Sigmoid colon (tissue), 7 donors: ENCODE measurements around the gene GPR68. TPM values are rescaled to one million over a fixed set of nuclear protein-coding genes. Genes with fewer than 3 reads are reported as not detected.
A peak's percentile ranks its signal among the peaks of the same experiment; 100 is the strongest.
"Not testable (repeated sequence)": the region's sequence is repeated elsewhere in the genome, so short reads cannot be mapped to it uniquely, and the experiment has no call there.

ENCODE experiments used
- DNase-seq: peaks from one replicate; pipeline ENCODE4 v3.0.0-alpha.2; 2019
- H3K27ac ChIP-seq, 4 donors: fragments of 200-600 bp; sonication (generic); one replicate each; pipeline ENCODE4 v1.5.1; 2016 to 2019; ENCODE audit warnings: mild to moderate bottlenecking in 1 of 4
- H3K27me3 ChIP-seq, 3 donors: fragments of 200-600 bp; sonication (generic); one replicate each; pipeline ENCODE4 v1.5.1; 2019; ENCODE audit warnings: mild to moderate bottlenecking in 1 of 3
- H3K36me3 ChIP-seq, 4 donors: fragments of 200-600 bp; sonication (generic); one replicate each; pipeline ENCODE4 v1.5.1; 2016 to 2019
- H3K4me1 ChIP-seq, 4 donors: fragments of 200-600 bp; sonication (generic); one replicate each; pipeline ENCODE4 v1.5.1; 2017 to 2019
- H3K4me3 ChIP-seq, 4 donors: fragments of 200-600 bp; sonication (generic); one replicate each; pipeline ENCODE4 v1.5.1; 2017 to 2019; ENCODE audit warnings: mild to moderate bottlenecking in 2 of 4, moderate library complexity in 1 of 4
- H3K9me3 ChIP-seq, 4 donors: fragments of 200-600 bp in 3 of 4; sonication (generic) in 3 of 4; one replicate each; pipeline versions ENCODE4 v1.5.1 to v1.6.1; 2013 to 2019
- CTCF ChIP-seq, 4 experiments: fragments of 450-650 bp in 3 of 4; fragments of 200-600 bp in 1 of 4; IDR thresholded peaks; one replicate each; pipeline ENCODE4 v1.5.1; 2016 to 2019; ENCODE audit warnings: antibody characterized with exemption in 4 of 4, mild to moderate bottlenecking in 3 of 4, moderate library complexity in 2 of 4
- EP300 ChIP-seq, 4 donors: sonication (generic); formaldehyde crosslinking; IDR thresholded peaks; one replicate each; pipeline ENCODE4 v1.6.1; 2017; ENCODE audit warnings: antibody characterized with exemption in 4 of 4
- POLR2A ChIP-seq, 2 donors: fragments of 450-650 bp; IDR thresholded peaks; one replicate each; pipeline ENCODE4 v1.6.1; 2016; ENCODE audit warnings: antibody characterized with exemption in 2 of 2, mild to moderate bottlenecking in 2 of 2, moderate library complexity in 2 of 2
- POLR2AphosphoS5 ChIP-seq, 4 donors: sonication (generic); formaldehyde crosslinking; IDR thresholded peaks; one replicate each; pipeline ENCODE4 v1.6.1; 2017; ENCODE audit warnings: antibody characterized with exemption in 4 of 4
- WGBS, 2 donors: extraction: QIAGEN DNeasy Blood & Tissue Kit; methylation state at CpG; one replicate each; pipeline ENCODE4 v1.1.7; 2013; 5-methylcytosine and 5-hydroxymethylcytosine counted together
- intact Hi-C: fragments of 100-400 bp; cut with DNase I; formaldehyde crosslinking; loops from one replicate; pipeline ENCODE4 v1.15.1; 2023
- polyA plus RNA-seq, 3 donors: library from polyadenylated mRNA; stranded (reverse); fragments of 200-250 nt; gene quantifications; one replicate each; pipeline ENCODE4 v1.2.3, GENCODE V29; 2013
- total RNA-seq, 4 donors: library from RNA; depleted of rRNA; stranded (reverse); fragments of >200 nt; gene quantifications; one replicate each; pipeline ENCODE4 v1.1.0, GENCODE V29; 2016
- donor health status: healthy with polysubstance abuse.
- donor health status: Bipolar disorder and iron deficiency.
- donor health status: healthy.

Gene GPR68
- total and polyA plus RNA-seq, 7 donors: 0.46 to 1.7 (median 1.2) TPM; not detected in 1

- no peaks in the 10 kb centered on the region for H3K9me3 ChIP-seq
- no peak overlapping the region for H3K27ac ChIP-seq
- intact Hi-C loops: no loop called here
- no peak overlapping the region for H3K4me3 ChIP-seq
- no peaks in the 10 kb centered on the region for H3K27me3 ChIP-seq
- TF ChIP-seq POLR2AphosphoS5 (IDR thresholded peaks at IDR 0.05): no peak
- TF ChIP-seq CTCF (IDR thresholded peaks at IDR 0.05): no peak
- TF ChIP-seq POLR2A (IDR thresholded peaks at IDR 0.05): no peak
- TF ChIP-seq EP300 (IDR thresholded peaks at IDR 0.05): no peak
- peaks cover 9 to 95% (median 49%) of the 10 kb centered on the region in 4 donors for H3K36me3 ChIP-seq
- peak; percentile 34 for DNase-seq
- no peaks in the 10 kb centered on the region for H3K4me1 ChIP-seq
- 84 to 86% methylated on average over 7 of the region's 7 CpGs for WGBS, 2 donors
Observed at GRCh38 chr14:91205459-91205858, 39.0 kb downstream of the GPR68 start.

- H3K27me3 ChIP-seq: no peaks in the 10 kb centered on the region
- WGBS, 2 donors: 98% methylated on average over 14 of the region's 14 CpGs
- H3K36me3 ChIP-seq: peaks cover 12 to 95% (median 50%) of the 10 kb centered on the region in 4 donors
- DNase-seq: peak; percentile 52
- no peaks in the 10 kb centered on the region for H3K4me1 ChIP-seq
- H3K4me3 ChIP-seq: no peak overlapping the region
- no peaks in the 10 kb centered on the region for H3K9me3 ChIP-seq
- intact Hi-C loops: no loop called here
- no peak overlapping the region for H3K27ac ChIP-seq
- TF ChIP-seq POLR2A (IDR thresholded peaks at IDR 0.05): no peak
- no peak for TF ChIP-seq CTCF (IDR thresholded peaks at IDR 0.05)
- TF ChIP-seq EP300 (IDR thresholded peaks at IDR 0.05): no peak
Observed at GRCh38 chr14:91204657-91205056, 39.8 kb downstream of the GPR68 start.

GRCh38 chr14:91202234-91202974 is 42.1 kb downstream of the GPR68 start:
- no peak for TF ChIP-seq POLR2A (IDR thresholded peaks at IDR 0.05)
- TF ChIP-seq EP300 (IDR thresholded peaks at IDR 0.05): no peak
- TF ChIP-seq CTCF (IDR thresholded peaks at IDR 0.05): no peak
- WGBS, 2 donors: 81 to 85% methylated on average over 15 of the region's 15 CpGs
- H3K36me3 ChIP-seq: peaks cover 14 to 94% (median 51%) of the 10 kb centered on the region in 4 donors
- H3K4me3 ChIP-seq: no peak overlapping the region
- no peaks in the 10 kb centered on the region for H3K9me3 ChIP-seq
- peak; percentile 68 for DNase-seq
- H3K27ac ChIP-seq: peak overlapping the region in 1 of 4 donors; percentile 4
- no peaks in the 10 kb centered on the region for H3K27me3 ChIP-seq
- no peaks in the 10 kb centered on the region for H3K4me1 ChIP-seq
- intact Hi-C loops: no loop called here

- 95 to 97% methylated on average over 6 of the region's 6 CpGs for WGBS, 2 donors
- H3K27me3 ChIP-seq, H3K9me3 ChIP-seq, H3K27ac ChIP-seq, H3K4me3 ChIP-seq, intact Hi-C loops, H3K4me1 ChIP-seq: not testable (repeated sequence)
- DNase-seq: peak; percentile 11
- peaks cover 21 to 96% (median 49%) of the 10 kb centered on the region in 4 donors for H3K36me3 ChIP-seq
Observed at GRCh38 chr14:91200802-91201201, 43.7 kb downstream of the GPR68 start.

- Histone ChIP-seq H3K27ac (no peak overlapping the region), H3K4me3 (no peak overlapping the region), H3K27me3 (no peaks in the 10 kb centered on the region), H3K36me3 (peaks cover 13 to 82% (median 39%) of the 10 kb centered on the region in 4 donors), H3K9me3 (no peaks in the 10 kb centered on the region), H3K4me1 (no peaks in the 10 kb centered on the region)
- no peak for DNase-seq
- intact Hi-C loops: no loop called here
- TF ChIP-seq CTCF (IDR thresholded peaks at IDR 0.05): no peak
- TF ChIP-seq EP300 (IDR thresholded peaks at IDR 0.05): no peak
- no peak for TF ChIP-seq POLR2AphosphoS5 (IDR thresholded peaks at IDR 0.05)
- no peak for TF ChIP-seq POLR2A (IDR thresholded peaks at IDR 0.05)
Observed at GRCh38 chr14:91197631-91198030, 46.9 kb downstream of the GPR68 start.
